Frontal cortex (tissue), 4 donors: ENCODE results near the gene ACSM5. TPM values are rescaled to one million over a fixed set of nuclear protein-coding genes. Genes with fewer than 3 reads are reported as not detected.
"Not testable (repeated sequence)": the region's sequence is repeated elsewhere in the genome, so short reads cannot be mapped to it uniquely, and the experiment has no call there.

Experiments used
- DNase-seq, 2 donors: peaks; one replicate each; pipeline ENCODE4 v3.0.0; 2012; ENCODE audit warnings: low spot score in 2 of 2
- FAIRE-seq: peaks from 2 replicates; lab custom pipeline; 2012; peaks lifted over from hg19 to GRCh38; lab: Jason Lieb, UNC
- total RNA-seq: library from RNA; depleted of rRNA; stranded (reverse); fragments of >200 nt; gene quantifications from one replicate; pipeline ENCODE4 v1.2.3, GENCODE V29; 2014
- donor health status: control.
- donor health status: control.
- donor health status: control.

Gene ACSM5
- total RNA-seq, 1 donor from 2014 or later: under 0.01 TPM

- DNase-seq (no peak), FAIRE-seq (no peak)
Measured at GRCh38 chr16:20441191-20441590, 31.9 kb downstream of the ACSM5 start.

GRCh38 chr16:20441859-20442258 is 32.5 kb downstream of the ACSM5 start:
- DNase-seq, FAIRE-seq: not testable (repeated sequence)

- not testable (repeated sequence) for DNase-seq, FAIRE-seq
Measured at GRCh38 chr16:20446652-20447393, 37.5 kb downstream of the ACSM5 start.

DNA sequence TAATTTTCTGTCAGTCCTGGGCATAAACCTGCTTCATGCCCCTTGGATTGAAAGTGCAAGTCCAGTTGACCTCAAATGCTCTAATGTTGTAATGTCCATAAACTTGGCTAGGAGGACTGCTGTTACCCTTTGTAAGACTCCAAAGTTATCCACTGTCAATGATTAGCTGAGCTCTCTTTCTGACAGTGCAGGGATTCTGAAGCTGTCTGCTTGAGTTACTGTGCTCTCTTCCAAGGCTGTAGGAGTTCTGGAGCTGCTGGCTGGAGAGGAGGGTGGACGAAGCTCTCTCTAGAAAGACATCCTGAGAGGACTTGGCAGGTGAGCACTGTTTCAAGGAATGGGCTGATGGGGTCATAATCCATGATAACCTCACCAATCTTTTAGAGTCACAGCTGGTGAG is 42.0 kb downstream of the ACSM5 start, which contains the start of gene ACSM2A:
TSS of gene ACSM2A (plus strand) at position 158 of the 400 bp plus-strand sequence. CDS start 8,594 bp downstream, outside the sequence.
- not testable (repeated sequence) for FAIRE-seq, DNase-seq

GRCh38 chr16:20453633-20454032 is 44.3 kb downstream of the ACSM5 start:
- not testable (repeated sequence) for FAIRE-seq, DNase-seq

- not testable (repeated sequence) for DNase-seq, FAIRE-seq
Measured at GRCh38 chr16:20459227-20459626, 49.9 kb downstream of the ACSM5 start.

DNA sequence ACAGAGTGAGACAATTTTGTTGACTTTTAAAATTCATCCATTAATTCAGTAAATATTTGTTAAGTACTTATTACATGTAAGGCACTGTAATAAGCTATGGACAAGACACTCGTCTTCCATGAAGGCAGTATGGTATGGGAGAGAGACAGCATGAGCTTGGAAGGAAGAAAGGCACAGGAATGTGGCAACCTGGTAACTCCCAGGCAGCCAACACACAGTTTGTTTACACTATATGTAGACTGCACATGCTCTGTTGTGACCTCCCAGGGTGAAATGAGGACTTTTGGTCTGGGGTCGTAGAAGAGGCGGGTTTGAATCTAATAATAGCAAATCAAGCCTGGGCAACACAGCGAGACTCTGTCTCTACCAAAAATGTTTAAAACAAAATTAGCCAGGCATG is 51.0 kb downstream of the ACSM5 start:
- FAIRE-seq, DNase-seq: not testable (repeated sequence)

GRCh38 chr16:20468954-20469353 is 59.6 kb downstream of the ACSM5 start:
- not testable (repeated sequence) for DNase-seq

DNA sequence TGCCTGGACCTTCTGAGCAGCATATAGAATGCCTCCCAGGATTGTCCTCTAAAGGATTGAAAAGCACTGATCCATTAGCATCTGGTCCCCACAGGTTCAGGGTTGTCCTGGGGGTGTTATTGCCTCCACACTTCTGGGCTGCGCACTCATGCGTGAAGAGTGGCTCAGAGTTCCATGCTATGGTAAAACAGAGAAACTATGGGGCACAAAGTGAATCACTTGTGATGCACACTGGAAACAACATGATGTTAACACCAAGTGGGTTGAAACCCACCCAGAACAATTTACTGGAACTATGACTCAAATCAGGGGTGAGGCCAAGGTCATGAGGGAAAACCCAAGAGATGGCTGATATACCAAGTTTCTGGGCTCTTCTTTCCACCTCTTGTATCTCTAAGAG is 60.6 kb downstream of the ACSM5 start:
- FAIRE-seq, DNase-seq: not testable (repeated sequence)

More at GRCh38 chr16:20468954-20469353, 59.6 kb downstream of the ACSM5 start:
- not testable (repeated sequence) for FAIRE-seq

DNA sequence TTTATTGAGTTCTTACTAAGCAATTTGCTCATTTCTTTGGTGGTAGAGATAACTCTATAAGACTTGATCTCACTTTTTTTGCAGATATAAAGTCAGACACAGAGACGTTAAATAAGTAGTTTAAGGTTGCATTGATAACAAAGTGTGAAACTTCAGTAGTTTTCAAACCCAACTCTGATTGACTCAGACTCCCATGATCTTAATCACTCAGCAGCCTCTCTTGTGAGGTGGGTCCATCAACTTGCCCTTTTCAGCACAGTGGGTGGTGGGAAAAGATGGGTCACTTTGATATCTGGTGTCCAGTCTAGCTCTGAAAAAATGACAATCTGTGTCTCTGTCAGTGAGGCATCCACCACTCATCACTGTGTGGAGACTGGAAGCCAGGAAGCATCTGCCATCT is 61.4 kb downstream of the ACSM5 start:
- not testable (repeated sequence) for DNase-seq, FAIRE-seq

GRCh38 chr16:20477188-20477744 is 67.9 kb downstream of the ACSM5 start:
- FAIRE-seq, DNase-seq: not testable (repeated sequence)

GRCh38 chr16:20483989-20484388 is 74.7 kb downstream of the ACSM5 start:
- FAIRE-seq, DNase-seq: not testable (repeated sequence)

DNA sequence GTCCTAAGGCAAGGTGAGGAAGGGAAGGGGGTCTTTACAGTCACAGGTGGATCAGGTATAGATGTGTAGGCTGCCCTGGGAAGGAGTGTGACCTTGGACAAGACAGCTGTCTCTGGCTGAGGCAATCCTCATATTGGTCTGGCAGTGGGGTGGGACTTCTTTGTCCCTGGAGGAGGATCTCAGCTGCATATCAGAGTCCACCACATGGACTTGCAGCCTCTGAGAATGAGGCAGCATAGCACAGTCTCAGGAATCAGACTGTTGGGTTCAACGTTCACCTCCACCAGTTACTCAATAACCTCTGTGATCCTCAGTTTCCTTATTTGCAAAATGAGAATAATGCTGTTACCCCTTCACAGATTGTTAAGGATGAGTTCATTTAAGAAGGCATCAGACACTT is 75.4 kb downstream of the ACSM5 start:
- no peak for DNase-seq
- no peak for FAIRE-seq

DNA sequence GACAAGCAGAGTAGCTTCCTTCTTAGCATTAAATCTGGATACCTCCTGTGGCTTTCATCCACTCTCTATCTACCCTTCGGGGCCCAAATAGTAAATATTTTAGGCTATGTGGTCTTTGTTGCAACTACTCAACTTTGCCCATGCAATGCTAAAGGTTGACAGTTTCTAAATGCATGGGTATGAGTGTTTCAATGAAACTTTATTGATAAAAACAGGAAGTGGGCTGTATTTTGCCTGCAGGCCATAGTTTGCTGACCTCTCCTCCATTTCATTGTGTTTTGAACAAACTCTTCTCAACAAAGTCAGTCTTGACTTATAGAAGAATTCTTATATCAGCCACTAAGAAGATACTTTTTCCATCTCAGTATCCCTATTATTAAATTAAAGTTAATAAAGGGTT is 76.1 kb downstream of the ACSM5 start:
- no peak for DNase-seq
- no peak for FAIRE-seq

Other genes starting within 250 kb of the ACSM5 start
- gene GP2, start 82.0 kb upstream of the ACSM5 start, total RNA-seq: under 0.01 TPM
- gene UMOD, start 56.8 kb upstream of the ACSM5 start, total RNA-seq: not detected
- not detected for gene PDILT, start 4.8 kb upstream of the ACSM5 start, total RNA-seq
- not detected for gene ACSM2A, start 42.0 kb downstream of the ACSM5 start, total RNA-seq
- gene ACSM2B, start 166.8 kb downstream of the ACSM5 start, total RNA-seq: not detected